ENCODE results near the gene GALK2.
A peak's percentile ranks its signal among the peaks of the same experiment; 100 is the strongest.

The GALK2 gene

GRCh38 chr15:49151831-49152230 lies 18.2 kb upstream of the GALK2 start:
- H3K79me2 ChIP-seq (ENCODE audit: insufficient read depth, low read length): peaks cover 92% of the 10 kb centered on the region
- H3K9me2 ChIP-seq (replicated peaks; ENCODE audit: insufficient read depth, low read length): no peaks in the 10 kb centered on the region
- H3K27ac ChIP-seq (ENCODE audit: low read depth, low read length): no peak overlapping the region
- no peak overlapping the region for H3K4me3 ChIP-seq (ENCODE audit: insufficient read depth, low read length, poor library complexity, severe bottlenecking)
- peaks cover 18% of the 10 kb centered on the region for H3F3A ChIP-seq (ENCODE audit: insufficient read depth)
- H3K9ac ChIP-seq (ENCODE audit: low read length): no peak overlapping the region
- peak overlapping the region; percentile 95 for H3K4me2 ChIP-seq (ENCODE audit: low read depth, low read length, poor library complexity, severe bottlenecking)
- H3K36me3 ChIP-seq (ENCODE audit: low read length): no peaks in the 10 kb centered on the region
- H3K9me3 ChIP-seq (ENCODE audit: insufficient read depth, low read length): no peaks in the 10 kb centered on the region
- H3K27me3 ChIP-seq (ENCODE audit: low read length): no peaks in the 10 kb centered on the region
- no peak for TF ChIP-seq EZH2phosphoT487 (conservative IDR thresholded peaks at IDR 0.05; ENCODE audit: low read length)
- no peak for TF ChIP-seq CTCF (IDR thresholded peaks at IDR 0.05; ENCODE audit: insufficient read depth, low read length, poor library complexity, severe bottlenecking)
- H2AFZ ChIP-seq (ENCODE audit: low read depth, low read length, severe bottlenecking): no peak overlapping the region
- H4K20me1 ChIP-seq (ENCODE audit: low read depth, low read length): peaks cover 43% of the 10 kb centered on the region

GRCh38 chr15:49152552-49153312 lies 17.3 kb upstream of the GALK2 start:
- no peaks in the 10 kb centered on the region for H3K9me2 ChIP-seq (replicated peaks; ENCODE audit: insufficient read depth, low read length)
- H3K27ac ChIP-seq (ENCODE audit: low read depth, low read length): no peak overlapping the region
- H3K4me3 ChIP-seq (ENCODE audit: insufficient read depth, low read length, poor library complexity, severe bottlenecking): peak overlapping the region; percentile 63
- H3K79me2 ChIP-seq (ENCODE audit: insufficient read depth, low read length): peaks cover 83% of the 10 kb centered on the region
- peaks cover 36% of the 10 kb centered on the region for H4K20me1 ChIP-seq (ENCODE audit: low read depth, low read length)
- no peak for TF ChIP-seq EZH2phosphoT487 (conservative IDR thresholded peaks at IDR 0.05; ENCODE audit: low read length)
- no peak for TF ChIP-seq CTCF (IDR thresholded peaks at IDR 0.05; ENCODE audit: insufficient read depth, low read length, poor library complexity, severe bottlenecking)
- H3K4me2 ChIP-seq (ENCODE audit: low read depth, low read length, poor library complexity, severe bottlenecking): peak overlapping the region; percentile 95
- no peaks in the 10 kb centered on the region for H3K9me3 ChIP-seq (ENCODE audit: insufficient read depth, low read length)
- no peak overlapping the region for H3K9ac ChIP-seq (ENCODE audit: low read length)
- H3F3A ChIP-seq (ENCODE audit: insufficient read depth): peaks cover 10% of the 10 kb centered on the region
- no peaks in the 10 kb centered on the region for H3K27me3 ChIP-seq (ENCODE audit: low read length)
- H3K36me3 ChIP-seq (ENCODE audit: low read length): no peaks in the 10 kb centered on the region
- no peak overlapping the region for H2AFZ ChIP-seq (ENCODE audit: low read depth, low read length, severe bottlenecking)

- TF ChIP-seq CTCF (IDR thresholded peaks at IDR 0.05; ENCODE audit: insufficient read depth, low read length, poor library complexity, severe bottlenecking) (no peak), EZH2phosphoT487 (conservative IDR thresholded peaks at IDR 0.05; ENCODE audit: low read length) (no peak)
- H2AFZ ChIP-seq (ENCODE audit: low read depth, low read length, severe bottlenecking): no peak overlapping the region
- H4K20me1 ChIP-seq (ENCODE audit: low read depth, low read length): peaks cover 20% of the 10 kb centered on the region
- H3K9me2 ChIP-seq (replicated peaks; ENCODE audit: insufficient read depth, low read length): no peaks in the 10 kb centered on the region
- H3K9me3 ChIP-seq (ENCODE audit: insufficient read depth, low read length): no peaks in the 10 kb centered on the region
- peak overlapping the region; percentile 88 for H3K9ac ChIP-seq (ENCODE audit: low read length)
- peak overlapping the region; percentile 95 for H3K4me2 ChIP-seq (ENCODE audit: low read depth, low read length, poor library complexity, severe bottlenecking)
- H3K27ac ChIP-seq (ENCODE audit: low read depth, low read length): peak overlapping the region; percentile 38; the same call in 1 of the 2 replicates
- H3F3A ChIP-seq (ENCODE audit: insufficient read depth): peaks cover under 1% of the 10 kb centered on the region; the same call in 1 of the 2 replicates
- H3K36me3 ChIP-seq (ENCODE audit: low read length): no peaks in the 10 kb centered on the region
- H3K27me3 ChIP-seq (ENCODE audit: low read length): no peaks in the 10 kb centered on the region
- H3K4me3 ChIP-seq (ENCODE audit: insufficient read depth, low read length, poor library complexity, severe bottlenecking): peak overlapping the region; percentile 63
- peaks cover 66% of the 10 kb centered on the region for H3K79me2 ChIP-seq (ENCODE audit: insufficient read depth, low read length)
These were observed 15.7 kb upstream of the GALK2 start for GRCh38 chr15:49154359-49154758.
